NCI-H1694 treated with DMSO at 0.1 percent for 48 hours (cell line): ENCODE data around the gene TRMU.
"Not testable (repeated sequence)": the region's sequence is repeated elsewhere in the genome, so short reads cannot be mapped to it uniquely, and the experiment has no call there.

Source experiments
- DNase-seq: peaks from one replicate; lab custom pipeline; 2025; lab: John Stamatoyannopoulos, UW

TRMU gene

DNA sequence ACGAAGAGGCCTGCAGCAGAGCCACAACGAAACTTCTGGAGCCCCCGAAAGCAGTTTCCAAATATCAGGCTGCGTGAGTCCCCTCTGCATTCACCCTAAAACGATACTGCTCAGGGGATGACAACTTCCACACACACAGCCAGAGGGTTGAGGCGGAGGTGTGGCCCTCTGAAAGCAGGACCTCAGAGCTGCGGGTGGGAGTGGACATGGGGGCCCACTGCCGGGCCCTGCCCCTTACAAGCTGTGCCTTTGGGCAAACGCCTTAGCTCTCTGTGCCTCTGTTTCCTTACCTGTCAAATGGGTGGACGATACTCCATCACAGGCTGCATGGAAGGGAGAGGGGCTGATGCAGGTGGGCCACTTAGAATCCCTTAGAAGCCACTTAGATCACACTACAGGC is 53.1 kb downstream of the TRMU start:
- no peak for DNase-seq

DNA sequence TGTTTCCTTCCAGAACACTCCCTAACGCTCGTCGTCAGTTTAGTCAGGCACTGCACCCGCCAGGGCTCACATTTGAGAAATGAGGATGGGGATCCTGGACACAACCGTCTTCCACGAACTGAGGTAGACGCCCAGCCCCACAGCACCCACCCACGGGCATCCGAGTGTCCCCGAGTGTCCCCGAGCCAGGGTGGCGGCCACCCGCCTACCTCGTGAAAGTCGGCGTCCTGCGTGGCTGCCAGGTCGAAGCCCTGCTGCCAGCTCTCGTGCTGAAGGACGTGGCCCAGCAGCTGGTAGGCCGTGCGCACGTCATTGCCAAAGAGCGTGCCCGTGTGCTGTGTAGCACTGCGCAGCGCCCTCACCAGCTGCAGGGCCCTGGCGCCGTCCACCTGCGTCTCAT is 53.6 kb downstream of the TRMU start:
- DNase-seq, result no peak

DNA sequence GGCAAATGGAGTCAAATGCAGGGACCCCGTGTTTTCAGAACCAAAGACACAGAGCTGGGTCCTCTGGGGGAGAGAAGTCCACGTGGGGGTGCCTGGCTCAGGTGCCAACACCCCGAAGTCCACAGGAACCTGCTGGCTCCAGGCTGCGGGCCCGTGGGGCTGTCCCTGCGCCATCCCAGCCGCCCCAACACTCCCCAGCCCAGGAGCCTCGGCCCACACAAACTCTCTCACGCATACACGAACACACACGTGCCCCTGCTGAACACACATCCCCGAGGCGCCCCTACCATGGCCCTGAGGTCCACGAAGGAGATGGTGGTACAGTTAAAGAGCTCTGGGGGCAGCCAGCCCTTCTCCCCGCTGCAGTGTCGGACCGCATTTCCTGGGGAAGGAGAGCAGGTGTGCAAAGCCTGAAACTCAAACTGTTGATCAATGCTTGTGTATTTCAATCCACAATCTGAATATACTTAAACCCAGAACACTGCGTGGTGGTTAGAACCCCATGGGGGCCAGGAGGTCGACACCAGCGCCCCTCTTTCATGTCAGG is 54.7 kb downstream of the TRMU start:
- no peak for DNase-seq

DNA sequence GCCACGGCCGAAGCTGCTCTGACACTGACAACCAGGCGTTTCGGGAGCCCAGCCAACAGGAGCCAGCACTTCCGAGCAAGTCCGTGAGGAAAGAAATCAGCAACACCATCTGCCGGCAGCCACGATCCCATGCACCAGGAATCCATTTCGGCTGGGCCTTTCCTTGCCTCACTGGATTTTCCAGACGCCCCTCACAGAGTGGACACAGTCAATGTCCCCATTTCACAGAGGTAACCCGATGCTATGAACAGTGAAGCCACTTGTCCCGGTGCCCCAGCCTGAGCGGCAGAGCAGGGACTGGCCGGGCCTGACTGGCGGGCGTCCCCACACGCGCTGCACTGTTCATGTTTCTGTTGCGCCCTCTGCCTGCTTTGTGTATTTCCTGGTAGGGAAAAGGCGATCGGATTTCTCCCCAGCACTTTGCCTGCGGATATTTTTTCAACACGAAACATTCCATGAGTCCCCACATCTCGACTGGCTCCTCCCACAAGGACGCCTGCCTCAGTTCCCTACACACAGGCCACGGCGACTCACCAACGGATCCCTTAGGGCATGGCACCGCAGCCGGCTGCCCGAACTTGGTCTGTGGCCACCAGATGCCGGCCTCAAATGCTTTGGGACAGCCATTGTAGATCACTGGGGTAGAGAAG is 55.3 kb downstream of the TRMU start:
- peak; percentile 71 for DNase-seq

DNA sequence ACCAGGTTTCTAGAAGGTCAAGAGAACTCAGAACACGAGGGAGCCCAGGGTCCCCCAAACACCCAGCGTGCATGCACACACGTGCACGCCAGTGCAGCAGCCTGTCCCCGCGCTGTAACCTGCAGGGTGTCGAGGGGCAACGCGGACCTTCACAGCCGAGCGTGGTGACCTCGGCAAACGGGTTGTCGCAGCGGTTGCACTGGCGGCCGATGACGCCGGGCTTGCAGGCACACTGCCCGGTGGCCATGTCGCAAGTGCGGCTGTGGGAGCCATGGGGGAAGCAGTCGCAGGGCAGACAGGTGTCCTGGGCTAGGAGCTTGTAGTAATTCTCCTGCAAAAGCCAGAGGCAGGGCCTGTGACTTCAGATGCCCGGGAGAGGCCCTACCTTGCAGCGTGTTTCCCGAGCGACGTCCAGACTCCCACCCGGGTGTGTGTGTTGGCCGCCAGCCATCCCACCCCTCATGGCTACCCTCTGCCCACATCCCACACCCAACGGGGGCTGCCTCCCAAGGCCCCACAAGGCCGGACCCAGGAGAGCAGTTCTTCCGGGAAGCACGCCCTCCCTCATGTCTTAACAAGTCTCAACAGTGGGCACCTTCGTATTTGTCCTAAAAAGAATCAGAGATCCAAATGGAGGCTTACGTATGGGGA is 56.1 kb downstream of the TRMU start:
- DNase-seq, result no peak

DNA sequence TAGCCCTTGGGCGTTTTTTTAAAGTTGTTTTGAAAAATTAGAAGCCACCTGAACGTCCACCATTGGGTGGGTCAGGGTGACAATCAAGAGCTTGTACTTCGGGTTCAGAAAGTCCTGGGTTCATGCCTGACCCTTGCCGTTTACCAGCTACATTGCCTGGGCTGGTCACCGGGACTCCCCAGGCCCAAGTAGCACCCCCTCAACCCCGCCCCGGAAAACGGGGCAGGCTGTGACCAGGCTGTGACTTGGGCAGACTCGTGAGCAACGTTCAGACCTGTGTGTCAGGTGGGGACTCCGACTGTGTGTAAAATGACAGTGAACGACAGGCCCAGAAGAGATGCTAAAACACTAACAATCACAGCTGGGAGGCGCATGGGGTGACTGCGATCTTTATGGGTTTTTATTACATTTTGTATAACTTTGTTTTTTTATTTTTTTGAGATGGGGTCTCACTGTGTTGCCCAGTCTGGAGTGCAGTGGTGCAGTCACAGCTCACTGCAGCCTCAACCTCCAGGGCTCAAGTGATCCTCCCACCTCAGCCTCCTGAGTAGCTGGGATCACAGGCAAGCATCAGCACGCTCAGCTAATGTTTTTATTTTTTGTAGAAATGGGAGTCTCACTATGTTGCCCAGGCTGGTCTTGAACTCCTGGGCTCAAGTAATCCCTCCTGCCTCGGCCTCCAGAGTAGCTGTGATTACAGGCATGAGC is 56.8 kb downstream of the TRMU start:
- DNase-seq, result no peak

DNA sequence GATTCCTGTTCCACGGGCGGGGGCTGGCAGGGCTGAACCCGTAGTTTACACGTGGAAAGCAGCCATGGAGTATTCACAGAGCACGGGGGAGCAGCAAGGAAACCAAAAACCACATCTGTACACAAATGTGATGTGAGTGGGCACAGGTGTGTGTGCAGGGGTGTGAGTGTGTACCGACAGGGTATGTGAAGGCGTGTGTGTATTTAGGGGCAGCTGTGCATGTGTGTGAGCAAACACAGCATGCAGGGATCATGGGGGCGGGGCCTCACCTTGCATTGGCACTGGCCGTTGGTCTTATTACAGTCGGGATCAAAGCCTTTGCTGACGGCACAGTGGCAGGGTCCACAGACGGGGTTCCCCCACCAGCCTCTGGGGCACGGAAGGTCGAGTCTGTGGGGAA is 58.4 kb downstream of the TRMU start:
- DNase-seq, result no peak

DNA sequence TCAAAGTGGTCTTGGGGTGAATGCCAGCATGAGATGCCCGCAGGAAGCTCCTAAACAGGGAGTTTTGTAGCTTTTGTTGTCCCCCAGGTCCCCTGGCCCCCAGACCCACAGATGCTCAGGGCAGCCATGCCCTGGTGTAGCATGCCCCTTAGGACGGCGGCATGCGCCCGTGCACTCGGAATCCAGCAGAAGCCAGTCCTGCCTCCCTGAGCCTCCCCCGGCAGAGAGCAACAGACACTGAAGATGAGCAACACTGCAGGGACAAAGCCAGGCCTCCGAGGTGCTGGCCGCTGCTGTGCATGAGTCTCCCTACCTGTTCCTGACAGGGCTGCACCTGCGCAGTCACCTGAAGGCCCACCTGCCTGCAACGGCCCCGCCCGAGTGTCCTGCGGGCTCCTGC is 59.1 kb downstream of the TRMU start:
- DNase-seq, result no peak

DNA sequence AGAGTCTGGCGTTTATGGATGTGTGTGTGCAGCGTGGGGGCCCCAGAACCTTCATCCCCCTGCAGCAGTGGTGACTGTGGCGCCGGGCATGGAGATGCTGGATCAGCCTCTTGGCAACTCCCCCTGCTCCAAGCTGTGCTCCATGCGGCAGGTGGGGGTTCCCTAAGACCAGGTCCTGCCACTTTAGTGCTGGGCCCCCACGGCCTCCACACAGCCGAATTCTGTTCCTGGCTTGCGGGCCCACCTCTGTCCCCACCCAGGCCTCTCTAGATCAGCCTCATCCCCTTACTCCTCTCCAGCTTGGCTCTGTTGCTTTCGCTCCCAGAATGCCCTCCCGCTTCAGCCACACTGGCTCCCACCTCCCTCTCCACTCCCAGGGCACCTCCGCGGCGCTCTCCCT is 59.6 kb downstream of the TRMU start:
- no peak for DNase-seq

DNA sequence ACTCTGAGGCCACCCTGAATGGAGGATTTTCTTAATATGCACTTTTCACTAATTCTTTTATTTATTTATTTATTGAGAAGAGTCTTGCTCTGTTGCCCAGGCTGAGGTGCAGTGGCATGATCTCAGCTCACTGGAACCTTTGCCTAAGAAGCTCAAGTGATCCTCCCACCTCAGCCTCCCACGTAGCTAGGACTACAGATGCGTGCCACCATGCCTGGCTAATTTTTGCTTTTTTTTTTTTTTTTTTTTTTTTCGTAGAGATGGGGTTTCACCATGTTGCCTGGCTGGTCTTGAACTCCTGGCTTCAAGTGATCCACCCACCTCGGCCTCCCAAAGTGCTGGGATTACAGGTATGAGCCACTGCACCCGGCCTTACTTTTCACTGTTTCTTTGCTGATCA is 61.5 kb downstream of the TRMU start:
- DNase-seq, result not testable (repeated sequence)

DNA sequence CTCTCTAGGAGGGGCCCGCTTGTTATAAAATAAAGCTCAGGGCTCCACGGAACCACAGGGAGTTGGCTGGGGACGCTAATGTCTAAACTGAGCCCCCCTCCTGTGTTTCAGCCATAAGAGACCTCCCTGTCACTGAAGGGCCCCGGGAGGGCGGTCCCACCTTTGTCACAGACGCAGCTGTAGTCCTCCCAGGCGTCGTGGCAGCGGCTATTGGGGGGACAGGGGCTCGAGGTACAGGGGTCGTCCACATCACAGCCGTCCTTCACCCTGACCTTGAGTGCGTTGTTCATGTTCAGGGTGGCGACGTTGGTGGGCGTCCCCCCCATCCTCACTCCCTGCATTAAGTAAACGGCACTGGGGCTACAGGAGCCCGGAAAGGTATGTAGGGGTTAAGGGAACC is 62.0 kb downstream of the TRMU start:
- no peak for DNase-seq

DNA sequence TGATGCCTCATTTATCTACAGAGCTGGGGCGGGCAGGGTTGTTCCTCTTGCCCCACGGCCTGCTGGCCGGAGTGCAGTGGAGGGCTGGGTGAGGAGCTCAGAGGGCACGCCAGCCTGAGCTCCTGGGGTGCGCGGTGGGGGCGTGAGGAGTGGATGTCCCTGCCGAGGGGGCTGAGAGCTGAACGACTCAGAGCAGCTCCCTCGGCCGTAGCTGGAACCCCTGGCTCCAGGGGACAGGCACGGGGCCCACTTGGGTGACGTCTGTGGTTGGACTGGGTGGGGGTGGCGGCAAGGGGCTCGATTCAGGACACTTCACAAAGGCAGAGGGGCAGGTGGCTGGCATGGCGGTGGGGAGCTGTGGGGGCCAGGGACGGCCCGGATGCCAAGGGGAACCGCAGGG is 62.4 kb downstream of the TRMU start:
- DNase-seq, result no peak

DNA sequence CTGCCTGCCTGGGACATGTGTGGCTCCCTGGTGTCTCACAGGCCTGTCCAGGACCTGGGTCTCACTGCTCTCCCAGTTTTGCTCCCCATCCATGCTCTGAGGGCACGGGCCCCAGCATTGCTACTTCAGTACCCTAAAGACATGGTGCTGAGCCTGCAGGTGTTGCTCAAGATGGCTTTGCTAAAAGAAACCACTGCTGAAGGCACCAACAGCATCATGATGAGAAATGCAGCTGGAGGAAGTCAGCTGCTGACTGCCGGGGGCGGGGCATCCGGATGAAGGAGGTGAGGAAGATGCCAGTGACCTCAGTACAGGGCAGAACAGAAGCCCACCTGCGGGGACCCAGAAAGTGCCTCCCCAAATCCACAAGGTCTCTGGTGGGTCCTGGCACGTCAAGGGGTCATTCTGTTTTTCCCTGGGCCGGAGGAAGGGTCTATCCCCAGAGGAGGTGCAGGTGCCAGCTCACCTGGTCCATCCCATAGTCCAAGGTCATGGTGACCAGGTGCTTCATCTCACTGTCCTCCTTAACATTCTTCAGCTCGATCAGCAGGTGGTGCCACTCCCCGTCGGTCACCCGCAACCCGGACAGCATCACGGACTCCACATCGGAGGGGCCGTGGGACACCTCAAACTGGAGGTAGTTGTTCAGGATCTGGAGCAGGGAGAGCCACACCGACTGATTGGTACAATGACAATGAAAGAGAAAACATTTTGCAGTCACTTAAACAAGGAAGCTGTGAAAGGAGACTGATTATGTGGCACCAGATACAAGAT is 63.9 kb downstream of the TRMU start:
- no peak for DNase-seq

DNA sequence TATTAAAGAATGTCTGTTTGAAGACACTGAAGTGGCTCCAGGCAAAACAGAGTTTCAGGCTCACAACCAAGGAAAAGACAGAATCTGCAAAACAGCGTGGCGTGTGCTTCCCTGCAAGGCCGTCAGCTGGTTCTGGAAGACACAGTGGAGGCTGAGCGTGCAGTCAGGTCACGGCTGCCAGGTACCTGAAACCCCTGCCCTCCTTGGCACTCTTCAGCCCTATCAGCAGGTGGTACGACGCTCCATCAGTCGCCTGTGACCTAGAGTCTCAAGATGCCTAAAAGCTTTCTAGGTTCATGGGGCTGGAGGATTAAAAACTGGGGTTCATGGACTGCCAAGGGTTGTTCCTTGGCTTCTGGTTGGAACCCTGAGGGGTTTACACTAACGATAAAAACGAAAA is 65.9 kb downstream of the TRMU start:
- DNase-seq, result no peak

DNA sequence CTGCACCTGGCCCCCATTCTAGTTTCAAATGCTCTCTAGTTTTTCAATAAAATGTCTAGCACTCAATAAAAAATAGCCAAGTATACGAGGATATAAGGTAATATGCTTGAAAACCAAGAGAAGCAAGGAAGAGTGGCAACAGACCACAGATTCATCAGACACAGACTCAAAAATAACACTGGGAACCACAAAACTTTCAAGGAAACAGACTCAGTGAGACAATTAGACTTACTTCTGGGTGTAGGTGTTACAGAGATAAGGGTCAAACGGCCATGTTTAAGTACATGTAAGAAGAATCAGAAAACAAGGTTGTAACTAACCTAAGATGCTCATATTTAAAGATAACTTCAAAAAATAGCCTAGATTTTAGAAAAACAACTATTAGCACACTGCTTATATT is 67.0 kb downstream of the TRMU start:
- DNase-seq, result no peak

DNA sequence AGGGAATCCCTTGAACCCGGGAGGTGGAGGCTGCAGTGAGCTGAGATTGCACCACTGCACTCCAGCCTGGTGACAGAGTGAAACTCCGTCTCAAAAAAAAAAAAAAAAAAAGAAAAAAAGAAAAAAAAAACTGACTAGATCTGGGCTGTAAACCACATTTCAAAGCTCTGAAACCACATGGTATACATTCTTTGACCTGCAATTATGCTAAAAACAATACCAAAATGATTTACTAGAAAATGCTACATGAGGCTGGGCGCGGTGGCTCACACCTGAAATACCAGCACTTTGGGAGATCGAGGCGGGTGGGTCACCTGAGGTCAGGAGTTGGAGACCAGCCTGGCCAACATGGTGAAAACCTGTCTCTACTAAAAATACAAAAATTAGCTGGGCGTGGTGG is 68.4 kb downstream of the TRMU start:
- not testable (repeated sequence) for DNase-seq

DNA sequence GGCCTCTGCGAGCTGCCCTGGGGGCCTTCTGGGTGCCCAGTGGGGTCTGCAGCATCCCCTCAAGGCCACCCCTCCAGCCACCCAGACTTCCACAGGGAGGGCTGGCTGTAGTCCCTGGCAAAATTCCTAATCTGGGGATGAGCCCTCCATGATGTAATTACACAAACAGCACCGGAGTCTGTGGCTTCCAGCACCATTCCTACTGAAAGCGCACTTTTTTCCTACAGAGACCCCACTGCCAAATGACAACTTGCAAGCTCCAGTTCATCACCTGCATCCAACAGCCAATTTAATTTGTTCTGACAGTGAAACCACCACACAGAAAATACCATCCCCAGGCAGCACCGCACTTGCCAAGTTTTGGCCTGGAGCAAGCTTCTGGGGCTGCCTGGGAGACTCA is 70.4 kb downstream of the TRMU start:
- no peak for DNase-seq

DNA sequence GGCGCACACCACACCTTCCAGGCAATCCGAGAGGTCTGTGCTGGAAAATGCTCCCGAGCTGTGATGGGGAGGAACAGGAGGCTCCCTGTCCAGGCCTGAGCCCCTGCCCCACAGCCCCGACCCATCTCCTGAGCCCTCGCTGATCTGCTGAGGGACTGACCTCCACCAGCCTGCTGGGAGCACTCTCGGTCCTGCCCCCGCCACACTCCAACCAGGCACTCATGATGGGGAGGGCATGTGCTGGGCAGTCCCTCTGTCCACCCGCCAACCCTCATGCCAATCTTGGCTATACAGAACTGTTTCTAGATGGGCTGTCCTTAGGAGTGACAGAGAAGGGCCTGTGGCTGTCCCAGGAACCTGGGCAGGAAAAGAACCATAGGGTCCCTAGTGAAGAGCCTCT is 70.8 kb downstream of the TRMU start:
- DNase-seq, result no peak

DNA sequence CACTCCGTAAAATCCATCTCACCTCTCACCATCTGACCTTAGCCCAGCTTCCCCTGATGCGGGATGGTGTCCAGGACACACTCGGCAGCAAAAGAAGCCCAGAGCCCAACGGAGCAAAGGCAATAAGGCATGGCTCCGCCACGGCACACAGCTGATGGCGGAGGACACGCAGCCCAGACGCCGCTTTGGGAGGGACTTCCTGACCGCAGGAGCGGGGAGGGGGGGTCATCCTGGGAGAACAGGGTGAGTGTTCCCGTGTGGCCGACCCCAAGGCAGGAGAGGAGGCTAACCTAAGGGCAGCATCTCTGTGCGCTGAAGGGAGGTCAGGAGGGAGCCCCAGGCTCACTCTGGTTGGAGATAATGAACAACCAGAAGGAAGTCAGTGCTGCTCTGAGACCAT is 71.3 kb downstream of the TRMU start:
- DNase-seq, result no peak
